ENCODE measurements around the gene SMARCA2.

The SMARCA2 gene

DNA sequence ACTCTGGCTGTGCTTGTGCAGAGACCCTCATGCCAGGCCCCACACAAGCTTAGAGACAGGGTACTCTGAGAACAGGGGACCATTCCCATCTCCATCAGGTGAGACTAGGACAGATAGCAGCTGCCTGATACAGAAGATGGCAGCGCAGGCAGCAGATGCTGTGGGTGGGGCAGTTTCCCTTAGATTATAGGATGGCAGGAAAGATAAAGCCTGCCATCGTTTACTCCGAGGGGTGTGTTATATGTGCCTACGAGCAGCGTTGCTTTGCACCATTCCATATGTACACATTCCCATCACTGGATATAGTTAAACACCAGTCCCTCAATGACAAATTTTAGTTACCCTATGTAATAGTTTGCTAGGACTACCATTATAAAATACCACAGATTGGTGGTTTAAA, 135.2 kb downstream of the SMARCA2 start:
- H3K9me3 ChIP-seq (ENCODE audit: control insufficient read depth in 5 of 5, low read length in 5 of 5), result no peaks in the 10 kb centered on the region
- peaks cover 0 to 2% (median 0%) of the 10 kb centered on the region in 5 donors for H3K4me1 ChIP-seq (ENCODE audit: control insufficient read depth in 5 of 5, insufficient read depth in 5 of 5, low read length in 5 of 5)
- H3K36me3 ChIP-seq (ENCODE audit: control insufficient read depth in 5 of 5, insufficient read depth in 5 of 5, low read length in 5 of 5), result peaks cover 0 to 5% (median 3%) of the 10 kb centered on the region in 5 donors
- no peak overlapping the region for H3K4me3 ChIP-seq (ENCODE audit: low read depth in 1 of 5, low read length in 5 of 5)
- H3K27me3 ChIP-seq (ENCODE audit: control insufficient read depth in 5 of 5, insufficient read depth in 4 of 5, low read length in 5 of 5), result no peaks in the 10 kb centered on the region
- no peak overlapping the region for H3K27ac ChIP-seq (ENCODE audit: low read depth, low read length)
- H3K9ac ChIP-seq (ENCODE audit: low read length in 5 of 5), result no peak overlapping the region

DNA sequence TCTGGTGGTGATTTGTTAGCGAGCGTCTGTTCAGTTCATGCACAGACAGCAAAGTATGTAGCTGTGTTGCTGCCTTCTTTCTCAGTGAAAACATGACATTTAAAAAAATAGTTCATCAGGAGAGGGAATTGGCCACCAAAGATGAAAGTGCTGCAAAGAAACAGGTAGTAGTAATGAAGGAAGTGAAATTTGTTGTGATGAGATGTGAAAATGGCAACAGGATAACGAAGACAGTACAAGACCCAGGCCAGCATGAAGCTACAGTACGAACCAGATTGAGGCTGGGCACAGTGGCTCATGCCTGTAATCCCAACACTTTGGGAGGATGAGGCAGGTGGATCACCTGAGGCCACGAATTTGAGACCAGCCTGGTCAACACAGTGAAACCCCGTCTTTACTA, 136.0 kb downstream of the SMARCA2 start:
- H3K4me1 ChIP-seq (ENCODE audit: control insufficient read depth in 5 of 5, insufficient read depth in 5 of 5, low read length in 5 of 5), result peaks cover 0 to 2% (median 0%) of the 10 kb centered on the region in 5 donors
- H3K27me3 ChIP-seq (ENCODE audit: control insufficient read depth in 5 of 5, insufficient read depth in 4 of 5, low read length in 5 of 5), result no peaks in the 10 kb centered on the region
- no peak overlapping the region for H3K4me3 ChIP-seq (ENCODE audit: low read depth in 1 of 5, low read length in 5 of 5)
- H3K27ac ChIP-seq (ENCODE audit: low read depth, low read length), result no peak overlapping the region
- no peaks in the 10 kb centered on the region for H3K9me3 ChIP-seq (ENCODE audit: control insufficient read depth in 5 of 5, low read length in 5 of 5)
- H3K9ac ChIP-seq (ENCODE audit: low read length in 5 of 5), result no peak overlapping the region
- peaks cover 0 to 5% (median 3%) of the 10 kb centered on the region in 5 donors for H3K36me3 ChIP-seq (ENCODE audit: control insufficient read depth in 5 of 5, insufficient read depth in 5 of 5, low read length in 5 of 5)

DNA sequence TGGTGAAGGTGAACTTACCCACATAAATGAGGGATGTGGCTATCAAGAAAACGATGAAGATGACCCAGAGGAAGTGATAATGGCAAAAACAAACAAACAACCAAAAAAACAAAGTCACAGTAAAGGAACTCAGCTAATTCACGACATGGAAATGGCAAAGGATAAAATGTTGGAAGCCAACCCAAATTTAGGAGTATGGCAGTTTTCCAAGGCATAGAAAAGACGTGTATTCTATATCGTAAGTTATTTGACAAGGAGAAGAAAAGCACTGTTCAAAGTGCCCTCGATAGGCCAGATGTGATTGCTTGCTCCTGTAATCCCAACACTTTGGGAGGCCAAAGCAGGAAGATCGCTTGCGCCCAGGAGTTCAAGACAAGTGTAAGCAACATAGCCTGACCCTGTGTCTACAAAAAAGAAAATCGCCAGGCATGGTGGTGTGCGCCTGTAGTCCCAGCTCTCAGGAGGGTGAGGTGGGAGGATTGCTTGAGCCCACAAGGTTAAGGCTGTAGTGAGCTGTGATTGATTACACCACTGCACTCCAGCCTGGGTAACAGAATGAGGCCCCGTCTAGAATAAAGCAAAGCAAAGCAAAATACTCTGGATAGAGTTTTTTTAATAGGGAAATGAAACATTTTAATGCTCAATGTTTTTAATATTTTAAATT, 138.0 kb downstream of the SMARCA2 start:
- H3K4me1 ChIP-seq (ENCODE audit: control insufficient read depth in 5 of 5, insufficient read depth in 5 of 5, low read length in 5 of 5), result peaks cover 0 to 15% (median 11%) of the 10 kb centered on the region in 5 donors
- H3K9me3 ChIP-seq (ENCODE audit: control insufficient read depth in 5 of 5, low read length in 5 of 5), result no peaks in the 10 kb centered on the region
- H3K27ac ChIP-seq (ENCODE audit: low read depth, low read length), result no peak overlapping the region
- no peak overlapping the region for H3K4me3 ChIP-seq (ENCODE audit: low read depth in 1 of 5, low read length in 5 of 5)
- H3K36me3 ChIP-seq (ENCODE audit: control insufficient read depth in 5 of 5, insufficient read depth in 5 of 5, low read length in 5 of 5), result peaks cover 0 to 4% (median 3%) of the 10 kb centered on the region in 5 donors
- H3K27me3 ChIP-seq (ENCODE audit: control insufficient read depth in 5 of 5, insufficient read depth in 4 of 5, low read length in 5 of 5), result no peaks in the 10 kb centered on the region
- H3K9ac ChIP-seq (ENCODE audit: low read length in 5 of 5), result no peak overlapping the region

DNA sequence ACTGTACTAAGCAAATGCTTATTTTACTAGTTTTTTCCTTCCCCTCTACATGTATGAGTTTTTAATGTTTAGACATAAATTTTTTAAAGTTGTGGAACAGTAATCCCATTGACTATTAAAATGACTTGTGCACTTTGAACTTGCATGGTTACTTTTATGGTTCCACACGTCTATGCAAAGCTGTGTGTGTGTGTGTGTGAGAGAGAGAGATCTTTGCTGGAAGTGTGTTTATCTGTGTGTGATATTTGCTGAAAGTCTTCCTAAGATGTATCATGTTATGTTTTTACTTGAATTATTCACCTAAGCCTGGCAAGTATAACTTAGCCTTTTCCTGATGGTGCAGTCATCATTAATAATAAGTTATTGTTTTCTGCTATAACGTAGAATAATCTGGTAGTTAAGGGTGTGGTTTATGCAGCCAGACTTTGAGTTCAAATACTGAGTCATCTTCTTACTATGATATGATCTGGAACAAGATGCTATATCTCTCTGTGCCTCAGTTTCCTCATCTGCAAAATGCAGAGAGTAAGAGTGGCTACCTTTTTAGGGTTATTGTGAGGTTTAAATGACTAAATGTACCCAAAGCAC, 138.6 kb downstream of the SMARCA2 start:
- H3K27ac ChIP-seq (ENCODE audit: low read depth, low read length), result no peak overlapping the region
- H3K27me3 ChIP-seq (ENCODE audit: control insufficient read depth in 5 of 5, insufficient read depth in 4 of 5, low read length in 5 of 5), result no peaks in the 10 kb centered on the region
- peaks cover 0 to 4% (median 3%) of the 10 kb centered on the region in 5 donors for H3K36me3 ChIP-seq (ENCODE audit: control insufficient read depth in 5 of 5, insufficient read depth in 5 of 5, low read length in 5 of 5)
- H3K9me3 ChIP-seq (ENCODE audit: control insufficient read depth in 5 of 5, low read length in 5 of 5), result no peaks in the 10 kb centered on the region
- H3K9ac ChIP-seq (ENCODE audit: low read length in 5 of 5), result no peak overlapping the region
- H3K4me3 ChIP-seq (ENCODE audit: low read depth in 1 of 5, low read length in 5 of 5), result no peak overlapping the region
- peaks cover 0 to 17% (median 16%) of the 10 kb centered on the region in 5 donors for H3K4me1 ChIP-seq (ENCODE audit: control insufficient read depth in 5 of 5, insufficient read depth in 5 of 5, low read length in 5 of 5)

DNA sequence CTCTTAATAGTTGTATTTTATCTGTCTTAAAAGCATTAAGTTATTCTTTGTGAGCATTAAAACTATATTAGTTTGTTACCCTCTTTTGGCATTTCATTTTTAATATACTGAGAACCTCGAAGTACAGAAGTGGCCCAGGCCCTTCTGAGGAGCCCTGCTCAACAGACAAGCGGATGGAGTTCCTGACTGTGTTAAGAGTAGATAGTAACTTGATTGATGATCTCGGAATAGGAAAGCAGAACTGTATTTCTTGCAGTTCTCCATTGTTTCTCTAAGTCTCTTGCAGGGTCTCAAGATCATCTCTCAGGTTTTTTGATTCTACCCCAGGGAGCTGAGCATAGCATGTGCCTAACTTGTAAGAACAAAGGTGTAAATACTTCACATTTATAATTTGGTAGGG, 139.6 kb downstream of the SMARCA2 start:
- H3K4me1 ChIP-seq (ENCODE audit: control insufficient read depth in 5 of 5, insufficient read depth in 5 of 5, low read length in 5 of 5), result peaks cover 0 to 27% (median 23%) of the 10 kb centered on the region in 5 donors
- peaks cover 0 to 4% (median 3%) of the 10 kb centered on the region in 5 donors for H3K36me3 ChIP-seq (ENCODE audit: control insufficient read depth in 5 of 5, insufficient read depth in 5 of 5, low read length in 5 of 5)
- no peaks in the 10 kb centered on the region for H3K9me3 ChIP-seq (ENCODE audit: control insufficient read depth in 5 of 5, low read length in 5 of 5)
- H3K9ac ChIP-seq (ENCODE audit: low read length in 5 of 5), result no peak overlapping the region
- H3K4me3 ChIP-seq (ENCODE audit: low read depth in 1 of 5, low read length in 5 of 5), result no peak overlapping the region
- H3K27ac ChIP-seq (ENCODE audit: low read depth, low read length), result no peak overlapping the region
- H3K27me3 ChIP-seq (ENCODE audit: control insufficient read depth in 5 of 5, insufficient read depth in 4 of 5, low read length in 5 of 5), result no peaks in the 10 kb centered on the region

DNA sequence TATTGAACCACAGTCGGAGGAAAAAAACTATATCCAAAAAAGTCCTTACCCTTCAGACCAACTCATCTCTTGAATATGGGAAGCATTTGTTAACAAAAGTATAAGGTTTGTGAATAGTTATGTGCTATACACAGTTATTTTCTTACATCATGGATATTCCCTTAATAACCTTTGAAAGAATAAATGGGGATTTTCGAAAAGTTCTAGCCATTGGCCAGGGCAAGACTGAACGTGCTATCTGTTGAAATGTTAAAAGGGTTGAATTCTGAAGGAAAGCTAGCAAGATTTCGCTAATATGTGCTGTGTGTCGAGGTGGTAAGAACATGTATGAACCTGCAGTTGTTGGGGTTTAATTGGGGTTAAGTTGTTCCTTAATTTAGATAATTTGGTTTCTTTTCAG, 140.8 kb downstream of the SMARCA2 start:
- H3K4me3 ChIP-seq (ENCODE audit: low read depth in 1 of 5, low read length in 5 of 5), result no peak overlapping the region
- H3K36me3 ChIP-seq (ENCODE audit: control insufficient read depth in 5 of 5, insufficient read depth in 5 of 5, low read length in 5 of 5), result no peaks in the 10 kb centered on the region

DNA sequence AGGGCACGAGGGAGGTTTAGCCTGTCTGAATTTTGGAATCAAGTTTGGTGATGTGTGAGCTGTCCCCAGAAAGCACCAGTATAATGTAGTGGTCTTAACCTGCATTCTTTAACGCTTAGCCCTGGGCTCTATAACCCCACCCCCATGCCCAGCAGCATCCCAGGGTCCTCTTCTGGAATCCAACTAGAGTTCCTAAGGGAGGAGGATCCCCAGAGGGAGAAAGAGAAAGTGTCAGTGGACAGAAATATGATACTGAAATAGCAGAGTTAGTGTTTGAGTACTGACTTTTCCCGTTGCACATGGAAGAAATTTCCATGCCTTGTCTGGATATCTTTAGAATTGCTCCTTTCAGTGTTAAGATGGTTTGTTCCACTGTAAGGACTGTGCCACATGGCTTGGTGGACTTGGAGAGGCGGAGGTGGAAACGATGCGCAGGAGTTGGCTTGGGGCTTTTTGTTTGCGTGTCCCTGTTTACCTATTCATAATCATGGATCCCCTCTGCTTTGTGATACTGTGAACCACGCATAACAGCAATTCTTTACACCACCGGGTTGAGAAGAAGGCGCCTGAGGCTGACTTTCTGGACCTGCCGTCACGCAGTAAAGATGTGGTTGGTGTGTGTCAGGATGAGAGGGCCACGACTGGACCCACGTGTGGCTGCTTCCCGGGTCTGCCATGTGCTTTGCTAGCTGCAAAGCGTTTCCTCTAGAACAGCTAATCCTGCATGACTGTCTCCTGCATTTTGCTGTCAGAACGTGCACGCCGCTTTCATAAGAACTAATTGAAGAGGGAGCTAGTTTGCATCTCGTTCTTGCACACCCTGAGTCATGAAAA, 142.3 kb downstream of the SMARCA2 start:
- H3K36me3 ChIP-seq (ENCODE audit: control insufficient read depth in 5 of 5, insufficient read depth in 5 of 5, low read length in 5 of 5), result peaks cover 0 to 8% (median 4%) of the 10 kb centered on the region in 5 donors
- H3K4me1 ChIP-seq (ENCODE audit: control insufficient read depth in 5 of 5, insufficient read depth in 5 of 5, low read length in 5 of 5), result peaks cover 0 to 42% (median 34%) of the 10 kb centered on the region in 5 donors
- peak overlapping the region; percentile 39 to 76 (median 70) for H3K9ac ChIP-seq (ENCODE audit: low read length in 5 of 5)
- H3K27ac ChIP-seq (ENCODE audit: low read depth, low read length), result peak overlapping the region; percentile 83
- peak overlapping the region; percentile 58 to 88 (median 72) for H3K4me3 ChIP-seq (ENCODE audit: low read depth in 1 of 5, low read length in 5 of 5)
- H3K27me3 ChIP-seq (ENCODE audit: control insufficient read depth in 5 of 5, insufficient read depth in 4 of 5, low read length in 5 of 5), result no peaks in the 10 kb centered on the region
- no peaks in the 10 kb centered on the region for H3K9me3 ChIP-seq (ENCODE audit: control insufficient read depth in 5 of 5, low read length in 5 of 5)

More for the DNA sequence above, 140.8 kb downstream of the SMARCA2 start:
- Histone ChIP-seq H3K27me3 (ENCODE audit: control insufficient read depth in 5 of 5, insufficient read depth in 4 of 5, low read length in 5 of 5) (no peaks in the 10 kb centered on the region), H3K9me3 (ENCODE audit: control insufficient read depth in 5 of 5, low read length in 5 of 5) (no peaks in the 10 kb centered on the region), H3K4me1 (ENCODE audit: control insufficient read depth in 5 of 5, insufficient read depth in 5 of 5, low read length in 5 of 5) (peaks cover 0 to 40% (median 33%) of the 10 kb centered on the region in 5 donors), H3K27ac (ENCODE audit: low read depth, low read length) (no peak overlapping the region), H3K9ac (ENCODE audit: low read length in 5 of 5) (no peak overlapping the region)

DNA sequence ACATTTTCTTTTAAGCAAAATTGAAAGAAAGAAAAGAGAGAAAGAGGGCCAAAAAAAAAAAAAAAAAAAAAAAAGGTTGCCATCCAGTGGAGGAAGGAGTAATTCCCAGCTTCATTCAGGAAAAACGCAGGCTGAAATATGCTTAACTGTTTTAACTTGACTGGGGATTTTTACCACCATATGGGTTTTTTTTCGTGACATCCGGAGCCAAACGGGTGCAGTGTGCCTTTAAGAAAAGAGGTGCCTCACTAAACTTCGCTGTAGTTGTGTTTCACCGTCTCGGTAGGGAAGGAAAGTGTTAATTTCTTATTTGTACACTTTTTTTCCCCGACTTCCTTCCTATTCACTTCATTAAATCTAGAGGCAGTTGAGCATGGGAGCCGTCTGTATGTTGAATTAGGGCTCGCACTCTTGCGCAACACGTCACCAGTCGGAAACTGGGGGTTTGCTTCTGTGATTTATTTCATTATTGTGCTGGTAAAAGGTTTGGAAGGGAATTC, 143.0 kb downstream of the SMARCA2 start:
- Histone ChIP-seq H3K9me3 (ENCODE audit: control insufficient read depth in 5 of 5, low read length in 5 of 5) (no peaks in the 10 kb centered on the region), H3K36me3 (ENCODE audit: control insufficient read depth in 5 of 5, insufficient read depth in 5 of 5, low read length in 5 of 5) (peaks cover 2 to 12% (median 4%) of the 10 kb centered on the region in 5 donors), H3K9ac (ENCODE audit: low read length in 5 of 5) (peak overlapping the region; percentile 62 to 76 (median 74)), H3K27me3 (ENCODE audit: control insufficient read depth in 5 of 5, insufficient read depth in 4 of 5, low read length in 5 of 5) (no peaks in the 10 kb centered on the region), H3K27ac (ENCODE audit: low read depth, low read length) (peak overlapping the region; percentile 83), H3K4me3 (ENCODE audit: low read depth in 1 of 5, low read length in 5 of 5) (peak overlapping the region; percentile 58 to 88 (median 72)), H3K4me1 (ENCODE audit: control insufficient read depth in 5 of 5, insufficient read depth in 5 of 5, low read length in 5 of 5) (peaks cover 0 to 42% (median 34%) of the 10 kb centered on the region in 5 donors)

DNA sequence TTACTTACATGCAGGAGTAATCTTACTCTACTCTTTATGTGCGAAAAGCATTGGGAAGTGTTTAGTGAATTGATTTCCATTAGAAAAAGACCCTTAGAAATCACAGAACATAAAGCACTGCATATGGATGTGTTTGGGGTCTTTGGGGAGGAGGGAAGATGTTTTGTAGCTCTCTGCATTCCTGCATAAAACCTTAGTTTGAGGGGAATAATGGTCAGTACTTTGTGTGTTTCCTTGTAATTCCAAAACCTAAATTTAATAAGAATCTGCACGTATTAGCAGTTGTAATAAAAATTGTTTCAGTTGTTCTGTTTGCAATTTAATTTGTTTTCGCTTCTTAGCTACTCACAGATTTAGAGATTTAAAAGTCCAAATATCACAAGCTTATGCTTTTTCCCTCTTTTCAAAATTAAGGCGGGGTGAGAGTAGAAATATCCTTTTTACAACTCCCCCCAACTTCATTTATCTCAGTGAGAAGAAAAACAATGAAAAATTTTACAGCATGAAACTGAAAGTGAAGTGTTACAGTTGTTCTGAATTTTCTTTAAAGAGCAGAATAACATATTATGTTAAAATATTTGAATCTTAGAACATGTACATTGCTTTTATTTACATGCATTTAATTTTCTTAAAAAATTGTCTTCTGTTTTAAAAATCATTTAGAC, 143.8 kb downstream of the SMARCA2 start:
- Histone ChIP-seq H3K4me3 (ENCODE audit: low read depth in 1 of 5, low read length in 5 of 5) (peak overlapping the region; percentile 58 to 88 (median 72)), H3K27me3 (ENCODE audit: control insufficient read depth in 5 of 5, insufficient read depth in 4 of 5, low read length in 5 of 5) (no peaks in the 10 kb centered on the region)

More for the DNA sequence above, 143.8 kb downstream of the SMARCA2 start:
- peaks cover 0 to 42% (median 34%) of the 10 kb centered on the region in 5 donors for H3K4me1 ChIP-seq (ENCODE audit: control insufficient read depth in 5 of 5, insufficient read depth in 5 of 5, low read length in 5 of 5)
- H3K36me3 ChIP-seq (ENCODE audit: control insufficient read depth in 5 of 5, insufficient read depth in 5 of 5, low read length in 5 of 5), result peaks cover 3 to 18% (median 6%) of the 10 kb centered on the region in 5 donors
- H3K27ac ChIP-seq (ENCODE audit: low read depth, low read length), result peak overlapping the region; percentile 83
- no peaks in the 10 kb centered on the region for H3K9me3 ChIP-seq (ENCODE audit: control insufficient read depth in 5 of 5, low read length in 5 of 5)
- H3K9ac ChIP-seq (ENCODE audit: low read length in 5 of 5), result peak overlapping the region; percentile 62 to 76 (median 74)
